ES-I3 (cell line): ENCODE results near the gene IGSF23.

Source experiments
- H3K36me3 ChIP-seq: 2 replicates; pipeline ENCODE4 v1.6.1; 2013; ENCODE audit warnings: mild to moderate bottlenecking, low read length, control low read depth, moderate library complexity; ENCODE audit not compliant: insufficient read depth
- H3K4me1 ChIP-seq: 2 replicates; pipeline ENCODE4 v1.6.1; 2013; ENCODE audit warnings: mild to moderate bottlenecking, control low read depth, low read length; ENCODE audit not compliant: insufficient read depth
- H3K9ac ChIP-seq: 2 replicates; pipeline ENCODE4 v1.6.1; 2013; ENCODE audit warnings: low read depth, mild to moderate bottlenecking, low read length, moderate library complexity
- H3K9me3 ChIP-seq: 2 replicates; pipeline ENCODE4 v1.6.1; 2013; ENCODE audit warnings: mild to moderate bottlenecking, low read length, moderate library complexity; ENCODE audit not compliant: control insufficient read depth, insufficient read depth

Gene IGSF23

GRCh38 chr19:44684892-44685863 is 71.8 kb downstream of the IGSF23 start:
- Histone ChIP-seq H3K4me1 (peaks cover 3% of the 10 kb centered on the region; the same call in 1 of the 2 replicates), H3K36me3 (no peaks in the 10 kb centered on the region), H3K9ac (no peak overlapping the region), H3K9me3 (no peaks in the 10 kb centered on the region)

- Histone ChIP-seq H3K36me3 (no peaks in the 10 kb centered on the region), H3K4me1 (peaks cover 3% of the 10 kb centered on the region; the same call in 1 of the 2 replicates), H3K9ac (no peak overlapping the region), H3K9me3 (no peaks in the 10 kb centered on the region)
Measured at GRCh38 chr19:44685877-44686276, 72.5 kb downstream of the IGSF23 start.
